ENCODE data around the gene ITLN2.

DNA sequence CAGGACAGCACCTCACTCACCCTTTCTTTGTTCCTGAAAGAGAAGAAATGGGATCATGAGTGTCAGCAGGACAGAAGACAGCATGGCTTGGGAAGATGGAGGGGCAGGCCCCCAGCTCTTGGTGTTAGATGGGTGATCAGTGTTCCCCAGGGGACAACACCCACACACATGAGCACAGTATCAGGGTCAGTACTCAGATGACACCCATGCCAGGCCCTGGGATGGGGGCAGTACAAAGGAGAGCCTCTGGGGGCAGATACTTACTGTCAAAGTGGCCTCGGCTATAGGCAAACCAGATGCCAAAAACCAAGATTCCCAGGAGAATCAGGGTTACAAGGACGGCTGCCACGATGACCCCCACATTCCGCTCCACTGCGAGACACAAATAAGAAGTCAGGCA lies 44.8 kb upstream of the ITLN2 start:
- TF ChIP-seq CTCF (IDR thresholded peaks at IDR 0.05) (no peak), POLR2A (IDR thresholded peaks at IDR 0.05; ENCODE audit: low read length) (no peak), CEBPB (IDR thresholded peaks at IDR 0.05) (no peak), HMGXB4 (CRISPR knock-in tag; IDR thresholded peaks at IDR 0.05; ENCODE audit: borderline replicate concordance) (no peak), RNF2 (IDR thresholded peaks at IDR 0.05; ENCODE audit: borderline replicate concordance, low read depth) (no peak), SREBF2 (IDR thresholded peaks at IDR 0.05) (no peak), BCL3 (IDR thresholded peaks at IDR 0.05) (no peak), EP300 (IDR thresholded peaks at IDR 0.05) (no peak), REST (IDR thresholded peaks at IDR 0.05) (no peak), MYC (IDR thresholded peaks at IDR 0.05; ENCODE audit: borderline replicate concordance, low read length) (no peak), KDM5A (IDR thresholded peaks at IDR 0.05) (no peak)
